Activated CD8-positive, alpha-beta T cell treated with anti-CD3 and anti-CD28 coated beads, Interleukin-2, amount 10 ng/mL, durations not matched to agents 7 days and 5 days (primary cell): ENCODE data around the gene ELK3. TPM values are rescaled to one million over a fixed set of nuclear protein-coding genes. Genes with fewer than 3 reads are reported as not detected.

Source experiments
- ATAC-seq: fragments of 150-1000 bp; cut with Tn5 transposase; one replicate; pipeline ENCODE4 v1.10.0; 2021; ENCODE audit warnings: moderate library complexity
- CTCF ChIA-PET: fragments of 350-600 bp; sonication (Branson Sonifier 250); formaldehyde crosslinking; loops from one replicate; lab custom pipeline; 2021; ENCODE audit warnings: antibody characterized with exemption; lab: Charles Lee
- POLR2A ChIA-PET: fragments of 350-600 bp; sonication (Branson Sonifier 250); formaldehyde crosslinking; loops from one replicate; lab custom pipeline; 2021; ENCODE audit warnings: antibody characterized with exemption; lab: Charles Lee
- DNase-seq: peaks from one replicate; pipeline ENCODE4 v3.0.0-alpha.2; 2020
- H3K27ac Mint-ChIP-seq: one replicate; pipeline ENCODE4 v1.8.0; 2021; ENCODE audit warnings: mild to moderate bottlenecking, mixed read lengths
- H3K27me3 Mint-ChIP-seq: one replicate; pipeline ENCODE4 v1.8.0; 2021; ENCODE audit warnings: low read depth, mixed read lengths
- H3K36me3 Mint-ChIP-seq: one replicate; pipeline ENCODE4 v1.8.0; 2021; ENCODE audit warnings: low read depth, mixed read lengths
- H3K4me1 Mint-ChIP-seq: one replicate; pipeline ENCODE4 v1.8.0; 2021; ENCODE audit warnings: low read depth, mixed read lengths
- H3K4me3 Mint-ChIP-seq: one replicate; pipeline ENCODE4 v1.8.0; 2021; ENCODE audit warnings: mild to moderate bottlenecking, mixed read lengths
- H3K9me3 Mint-ChIP-seq: one replicate; pipeline ENCODE4 v1.8.0; 2022; ENCODE audit warnings: mixed read lengths; ENCODE audit not compliant: insufficient read depth
- total RNA-seq, 2 experiments: library from RNA; stranded (reverse); gene quantifications; one replicate each; pipeline ENCODE4 v1.2.3, GENCODE V29; 2021

ELK3 gene
- total RNA-seq, 2 experiments from 2014 or later: 17.6 to 18.1 TPM

DNA sequence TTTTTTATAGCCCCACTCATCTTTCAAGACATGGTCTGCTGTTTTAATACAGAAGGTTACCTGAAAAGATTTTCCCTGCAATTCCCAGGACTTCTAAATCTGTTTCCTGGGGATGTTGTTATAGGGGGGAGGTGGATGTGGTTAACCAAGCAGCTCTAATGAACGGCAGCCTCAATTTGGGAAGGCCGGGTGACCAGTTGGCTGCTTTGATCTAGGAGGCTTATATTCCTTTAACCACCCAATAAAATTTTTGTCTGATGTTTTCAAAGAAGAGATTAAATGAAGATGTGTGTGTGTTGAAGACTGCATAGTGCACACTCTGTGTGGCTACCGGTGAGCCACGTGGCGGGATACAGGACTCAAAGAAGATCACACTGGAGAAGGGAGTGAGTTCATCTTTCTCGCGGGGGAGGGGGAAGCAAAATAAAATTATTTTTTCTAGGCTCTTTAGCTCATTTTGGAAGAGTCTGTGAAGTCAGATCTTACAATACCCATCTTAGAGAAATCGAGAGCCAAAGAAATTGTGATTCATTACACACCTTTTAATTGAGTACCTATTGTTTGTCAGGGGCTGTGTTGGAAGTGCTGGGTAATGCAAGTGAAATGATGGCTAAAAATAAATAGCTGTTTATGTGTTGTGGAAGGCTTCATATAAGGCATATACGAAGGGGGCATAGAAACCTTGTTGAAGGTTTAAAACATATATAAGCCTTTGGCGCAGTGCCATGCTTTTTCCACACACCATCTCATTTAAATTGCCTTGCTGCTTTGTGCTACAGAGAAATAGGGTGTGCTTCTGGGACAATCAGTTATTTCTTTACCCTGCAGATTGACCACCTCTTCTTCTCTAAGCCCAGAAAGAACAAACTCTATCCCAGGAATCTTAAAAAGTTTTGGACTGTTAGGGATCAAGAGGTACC is 18.5 kb downstream of the ELK3 start:
- Mint-ChIP-seq H3K4me3 (no peak overlapping the region), H3K36me3 (peaks cover 7% of the 10 kb centered on the region), H3K27me3 (no peaks in the 10 kb centered on the region), H3K27ac (peak overlapping the region; percentile 37), H3K4me1 (peaks cover 70% of the 10 kb centered on the region), H3K9me3 (no peaks in the 10 kb centered on the region)
- ChIA-PET CTCF (interaction anchor here (0.7 to 7.9 kb wide), 15 partner anchors 8 to 304 kb away, joined by 3 to 130 read pairs (median 4); partner anchors contain the start of genes CDK17 and CFAP54), POLR2A (interaction anchor here (0.7 to 3.9 kb wide), 4 partner anchors 15 to 188 kb away, joined by 3 to 15 read pairs (median 3); partner anchors contain the start of gene CDK17)
- ATAC-seq (no peak), DNase-seq (no peak)

DNA sequence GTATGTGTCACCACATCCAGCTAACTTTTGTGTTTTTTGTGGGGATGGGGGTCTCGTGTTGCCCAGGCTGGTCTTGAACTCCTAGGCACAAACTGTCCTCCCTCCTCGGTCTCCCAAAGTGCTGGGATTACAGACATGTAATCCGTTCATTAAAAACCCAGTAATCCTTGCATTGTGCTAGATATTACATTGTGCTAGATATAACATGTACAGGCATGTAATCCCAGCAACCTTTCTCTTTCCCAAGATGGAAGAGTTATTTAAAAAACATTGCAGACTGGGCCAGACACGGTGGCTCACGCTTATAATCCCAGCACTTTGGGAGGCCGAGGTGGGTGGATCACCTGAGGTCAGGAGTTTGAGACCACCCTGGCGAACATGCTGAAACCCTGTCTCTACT is 19.7 kb downstream of the ELK3 start:
- Mint-ChIP-seq H3K4me3 (no peak overlapping the region), H3K36me3 (peaks cover 7% of the 10 kb centered on the region), H3K27me3 (no peaks in the 10 kb centered on the region), H3K27ac (no peak overlapping the region), H3K9me3 (no peaks in the 10 kb centered on the region), H3K4me1 (peaks cover 68% of the 10 kb centered on the region)
- ATAC-seq (no peak), DNase-seq (no peak)
- ChIA-PET CTCF (interaction anchor here (1.2 to 7.9 kb wide), 7 partner anchors 17 to 303 kb away, joined by 3 to 130 read pairs (median 12); no protein-coding TSS in a partner anchor), POLR2A (interaction anchor here (1.2 kb wide), 1 partner anchor 19 kb away, joined by 3 read pairs; no protein-coding TSS in a partner anchor)

- no peak overlapping the region for H3K4me3 Mint-ChIP-seq
- no peaks in the 10 kb centered on the region for H3K9me3 Mint-ChIP-seq
- ChIA-PET POLR2A (interaction anchor here (0.8 to 1.0 kb wide), 3 partner anchors 26 to 185 kb away, joined by 3 to 4 read pairs (median 3); partner anchors contain the start of gene CDK17), CTCF (interaction anchor here (0.6 to 7.9 kb wide), 60 partner anchors 8 to 309 kb away, joined by 3 to 130 read pairs (median 5); partner anchors contain the start of genes CDK17 and CFAP54)
- H3K27me3 Mint-ChIP-seq: no peaks in the 10 kb centered on the region
- peaks cover 4% of the 10 kb centered on the region for H3K36me3 Mint-ChIP-seq
- no peak overlapping the region for H3K27ac Mint-ChIP-seq
- DNase-seq (no peak), ATAC-seq (no peak)
- peaks cover 51% of the 10 kb centered on the region for H3K4me1 Mint-ChIP-seq
Observed at GRCh38 chr12:96215919-96216273, 21.7 kb downstream of the ELK3 start.

- H3K4me1 Mint-ChIP-seq: peaks cover 36% of the 10 kb centered on the region
- no peak for DNase-seq
- H3K36me3 Mint-ChIP-seq: peaks cover 28% of the 10 kb centered on the region
- no peak overlapping the region for H3K4me3 Mint-ChIP-seq
- peaks cover 9% of the 10 kb centered on the region for H3K9me3 Mint-ChIP-seq
- CTCF ChIA-PET: interaction anchor here (1.0 to 1.6 kb wide), 2 partner anchors 182 to 297 kb away, joined by 5 read pairs; no protein-coding TSS in a partner anchor
- H3K27me3 Mint-ChIP-seq: no peaks in the 10 kb centered on the region
- H3K27ac Mint-ChIP-seq: no peak overlapping the region
- no peak for ATAC-seq
- POLR2A ChIA-PET: interaction anchor here (0.6 kb wide), 1 partner anchor 173 kb away, joined by 3 read pairs; no protein-coding TSS in a partner anchor
Observed at GRCh38 chr12:96218989-96219678, 25.0 kb downstream of the ELK3 start.

DNA sequence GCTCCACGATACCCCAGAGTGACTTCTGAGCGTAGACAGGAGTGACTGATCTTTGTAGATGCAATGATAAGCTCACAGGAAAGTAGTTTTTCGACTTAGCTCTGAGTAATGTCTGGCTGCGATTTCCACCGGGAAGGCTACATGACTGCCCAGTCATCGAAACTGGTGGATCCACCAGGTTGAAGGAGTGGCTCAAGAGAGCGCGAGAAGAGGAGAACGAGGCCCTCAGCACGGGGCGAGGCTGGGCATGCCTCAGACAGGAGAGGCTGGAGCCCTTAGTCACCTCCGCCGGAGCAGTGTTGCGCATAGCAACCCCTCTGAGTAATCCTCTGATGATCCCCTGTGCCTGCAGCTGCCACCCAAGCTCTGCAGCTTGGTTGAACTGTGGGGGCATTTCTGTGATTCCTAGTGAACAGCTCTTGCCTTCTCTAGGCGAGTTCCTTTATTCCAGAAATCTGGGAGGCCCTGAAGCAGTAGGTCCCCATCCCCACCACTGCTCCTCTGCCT is 25.6 kb downstream of the ELK3 start:
- Mint-ChIP-seq H3K36me3 (peaks cover 30% of the 10 kb centered on the region), H3K4me3 (no peak overlapping the region), H3K27me3 (no peaks in the 10 kb centered on the region), H3K9me3 (peaks cover 9% of the 10 kb centered on the region), H3K4me1 (peaks cover 37% of the 10 kb centered on the region), H3K27ac (no peak overlapping the region)
- ChIA-PET POLR2A (interaction anchor here (0.6 kb wide), 1 partner anchor 173 kb away, joined by 3 read pairs; no protein-coding TSS in a partner anchor), CTCF (interaction anchor here (1.0 to 1.6 kb wide), 3 partner anchors 169 to 297 kb away, joined by 3 to 5 read pairs (median 5); no protein-coding TSS in a partner anchor)
- no peak for DNase-seq
- ATAC-seq: no peak

- POLR2A ChIA-PET: no interaction called here
- no peak for ATAC-seq
Observed at GRCh38 chr12:96220902-96221301, 26.7 kb downstream of the ELK3 start.

DNA sequence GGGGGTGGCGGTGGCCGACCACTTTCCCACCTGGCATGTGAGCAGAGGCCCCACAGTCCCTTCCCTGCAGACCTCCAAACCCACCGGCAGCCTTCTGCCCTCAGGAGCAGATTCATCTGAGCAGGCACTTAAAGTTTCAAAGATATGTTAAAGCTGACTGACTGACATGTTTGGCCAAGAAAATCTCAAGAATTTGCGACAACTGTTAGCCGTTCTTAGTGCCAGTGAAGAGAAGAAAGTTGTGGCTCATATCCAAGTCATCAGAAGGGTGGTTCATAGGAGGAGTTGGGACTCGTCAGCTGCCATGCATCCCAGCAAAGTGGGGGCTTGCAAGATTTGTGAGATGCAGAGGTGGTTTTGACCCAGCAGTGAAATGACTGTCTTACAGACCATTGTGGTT is 27.2 kb downstream of the ELK3 start:
- peaks cover 9% of the 10 kb centered on the region for H3K9me3 Mint-ChIP-seq
- H3K4me3 Mint-ChIP-seq: no peak overlapping the region
- no peak for DNase-seq
- ATAC-seq: no peak
- H3K27ac Mint-ChIP-seq: no peak overlapping the region
- CTCF ChIA-PET: interaction anchor here (1.3 to 1.4 kb wide), 2 partner anchors 9 to 161 kb away, joined by 3 read pairs; no protein-coding TSS in a partner anchor
- H3K36me3 Mint-ChIP-seq: peaks cover 33% of the 10 kb centered on the region
- H3K27me3 Mint-ChIP-seq: no peaks in the 10 kb centered on the region
- H3K4me1 Mint-ChIP-seq: peaks cover 26% of the 10 kb centered on the region
- POLR2A ChIA-PET: no interaction called here

More at GRCh38 chr12:96220902-96221301, 26.7 kb downstream of the ELK3 start:
- DNase-seq: no peak
- H3K4me1 Mint-ChIP-seq: peaks cover 29% of the 10 kb centered on the region
- CTCF ChIA-PET: interaction anchor here (1.0 to 1.4 kb wide), 2 partner anchors 9 to 170 kb away, joined by 3 read pairs; no protein-coding TSS in a partner anchor
- no peaks in the 10 kb centered on the region for H3K27me3 Mint-ChIP-seq
- H3K27ac Mint-ChIP-seq: no peak overlapping the region
- peaks cover 33% of the 10 kb centered on the region for H3K36me3 Mint-ChIP-seq
- peaks cover 9% of the 10 kb centered on the region for H3K9me3 Mint-ChIP-seq
- no peak overlapping the region for H3K4me3 Mint-ChIP-seq

DNA sequence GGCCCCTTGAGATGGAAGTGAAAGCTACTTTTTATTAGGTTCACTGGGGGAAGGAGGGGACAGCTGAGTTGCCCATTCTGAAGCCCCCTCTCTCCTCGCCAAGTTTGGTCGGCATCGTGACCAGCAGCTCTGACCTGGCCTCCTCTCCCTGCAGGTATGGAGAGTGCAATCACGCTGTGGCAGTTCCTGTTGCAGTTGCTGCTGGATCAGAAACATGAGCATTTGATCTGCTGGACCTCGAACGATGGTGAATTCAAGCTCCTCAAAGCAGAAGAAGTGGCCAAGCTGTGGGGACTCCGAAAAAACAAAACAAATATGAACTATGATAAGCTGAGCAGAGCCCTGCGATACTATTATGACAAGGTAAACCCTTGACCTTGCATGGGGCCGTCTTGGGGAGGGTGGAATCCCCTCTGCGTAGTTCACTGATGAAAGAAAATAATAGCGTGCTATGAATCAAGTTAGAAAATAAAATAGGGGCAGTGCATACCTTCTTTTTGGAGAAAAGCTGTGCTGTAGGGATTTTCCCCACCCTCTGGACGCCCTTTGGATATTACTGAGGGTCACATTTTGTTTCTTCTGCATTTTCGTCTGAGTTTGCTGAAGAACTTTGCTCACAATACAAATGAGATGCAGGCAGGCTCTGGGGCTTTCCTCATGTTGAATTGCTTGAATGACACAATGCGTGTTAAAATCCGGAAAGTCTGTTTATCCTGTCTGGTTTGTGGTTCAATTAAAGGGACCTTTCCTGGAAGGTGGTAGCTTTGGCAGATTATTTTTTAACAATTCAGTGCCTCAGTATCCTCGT is 29.4 kb downstream of the ELK3 start:
- Mint-ChIP-seq H3K36me3 (peaks cover 33% of the 10 kb centered on the region), H3K27ac (no peak overlapping the region), H3K9me3 (peaks cover 9% of the 10 kb centered on the region), H3K4me3 (peak overlapping the region; percentile 20), H3K4me1 (peaks cover 20% of the 10 kb centered on the region), H3K27me3 (no peaks in the 10 kb centered on the region)
- CTCF ChIA-PET: interaction anchor here (1.9 kb wide), 1 partner anchor 9 kb away, joined by 12 read pairs; no protein-coding TSS in a partner anchor
- POLR2A ChIA-PET: interaction anchor here (0.7 kb wide), 1 partner anchor 9 kb away, joined by 3 read pairs; no protein-coding TSS in a partner anchor
- DNase-seq (no peak), ATAC-seq (no peak)

DNA sequence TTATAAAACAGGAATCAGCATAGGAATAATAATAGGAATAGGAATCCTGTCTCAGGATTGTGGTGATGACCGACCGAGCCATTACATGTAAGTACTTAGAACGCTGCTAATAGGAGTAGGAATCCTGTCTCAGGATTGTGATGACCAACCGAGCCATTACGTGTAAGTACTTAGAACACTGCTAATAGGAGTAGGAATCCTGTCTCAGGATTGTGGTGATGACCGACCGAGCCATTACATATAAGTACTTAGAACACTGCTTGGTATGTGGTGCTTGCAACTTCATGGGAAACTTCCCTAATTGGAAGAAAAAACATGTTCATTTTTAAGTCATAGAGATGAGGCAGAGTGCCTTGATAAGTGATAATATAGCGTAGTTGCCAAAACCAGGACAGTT is 30.0 kb downstream of the ELK3 start:
- Mint-ChIP-seq H3K9me3 (peaks cover 9% of the 10 kb centered on the region), H3K4me1 (peaks cover 20% of the 10 kb centered on the region), H3K4me3 (peak overlapping the region; percentile 20), H3K36me3 (peaks cover 33% of the 10 kb centered on the region), H3K27ac (no peak overlapping the region), H3K27me3 (no peaks in the 10 kb centered on the region)
- ChIA-PET POLR2A (no interaction called here), CTCF (interaction anchor here (1.9 kb wide), 1 partner anchor 9 kb away, joined by 12 read pairs; no protein-coding TSS in a partner anchor)
- DNase-seq (no peak), ATAC-seq (no peak)

DNA sequence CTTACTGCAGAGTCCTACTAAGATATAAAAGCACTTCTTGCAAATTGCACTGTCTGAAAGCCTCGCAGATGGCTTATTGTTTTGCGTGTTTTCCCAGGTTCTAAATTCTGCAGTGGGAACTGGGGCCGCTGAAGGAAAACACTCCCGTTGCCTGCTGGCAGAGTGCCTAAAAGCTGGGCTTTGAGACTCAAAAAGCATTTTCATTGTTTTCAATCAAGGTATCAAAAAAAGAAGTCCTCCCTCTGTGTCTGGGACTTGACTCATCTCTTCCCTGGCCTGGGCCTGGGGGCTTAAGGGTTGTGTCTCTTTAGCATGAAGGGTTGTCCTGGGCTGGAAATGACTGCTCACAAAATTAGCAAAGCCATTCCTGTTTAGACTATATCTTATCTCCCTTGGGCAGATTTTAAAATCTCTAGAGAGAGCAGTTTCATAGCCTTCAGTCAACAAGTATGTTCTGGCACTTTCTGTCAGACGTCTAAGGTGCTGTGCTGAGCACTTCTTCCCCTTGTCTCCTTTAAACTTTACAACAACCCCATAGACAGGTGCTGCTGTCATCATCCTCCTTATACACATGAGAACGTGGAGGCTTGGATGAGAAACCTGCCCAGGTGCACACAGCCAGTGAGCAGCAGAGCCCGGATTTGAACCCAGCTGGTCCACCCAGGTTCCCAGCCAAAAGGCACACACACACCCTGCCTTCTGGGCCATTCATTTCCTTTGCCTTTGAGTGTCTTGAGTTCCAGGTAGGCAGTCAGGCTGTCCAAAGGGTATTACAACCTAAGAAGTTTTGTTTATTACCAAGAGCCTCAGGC is 31.1 kb downstream of the ELK3 start:
- DNase-seq (no peak), ATAC-seq (no peak)
- H3K4me1 Mint-ChIP-seq: peaks cover 17% of the 10 kb centered on the region
- H3K9me3 Mint-ChIP-seq: peaks cover 9% of the 10 kb centered on the region
- peaks cover 31% of the 10 kb centered on the region for H3K36me3 Mint-ChIP-seq
- H3K27me3 Mint-ChIP-seq: no peaks in the 10 kb centered on the region
- CTCF ChIA-PET: no interaction called here
- POLR2A ChIA-PET: interaction anchor here (0.6 kb wide), 1 partner anchor 10 kb away, joined by 3 read pairs; no protein-coding TSS in a partner anchor
- no peak overlapping the region for H3K27ac Mint-ChIP-seq
- no peak overlapping the region for H3K4me3 Mint-ChIP-seq
